NOMO-1 treated with dmso at 0.1 percent for 144 hours (cell line): ENCODE results near the gene CBX8.

Experiments used
- DNase-seq: peaks from one replicate; lab custom pipeline; 2025; ENCODE audit not compliant: unreplicated experiment; lab: John Stamatoyannopoulos, UW

The CBX8 gene

GRCh38 chr17:79794659-79795511 is 2.0 kb downstream of the CBX8 start:
- DNase-seq, result no peak

GRCh38 chr17:79793924-79794304 is 3.0 kb downstream of the CBX8 start:
- DNase-seq, result no peak

- no peak for DNase-seq
Observed at GRCh38 chr17:79792984-79793923, 3.6 kb downstream of the CBX8 start.

GRCh38 chr17:79792341-79792871 is 4.5 kb downstream of the CBX8 start:
- no peak for DNase-seq

- DNase-seq, result no peak
Observed at GRCh38 chr17:79791735-79792161, 5.1 kb downstream of the CBX8 start.

- no peak for DNase-seq
Observed at GRCh38 chr17:79790805-79791734, 5.8 kb downstream of the CBX8 start.

GRCh38 chr17:79789943-79790804 is 6.7 kb downstream of the CBX8 start:
- no peak for DNase-seq

GRCh38 chr17:79788989-79789942 is 7.6 kb downstream of the CBX8 start:
- no peak for DNase-seq

GRCh38 chr17:79788455-79788854 is 8.4 kb downstream of the CBX8 start:
- no peak for DNase-seq

GRCh38 chr17:79786930-79787643 is 9.8 kb downstream of the CBX8 start:
- DNase-seq, result no peak

- DNase-seq, result no peak
Observed at GRCh38 chr17:79785900-79786810, 10.7 kb downstream of the CBX8 start.

GRCh38 chr17:79785017-79785899 is 11.6 kb downstream of the CBX8 start:
- no peak for DNase-seq

GRCh38 chr17:79784353-79785016 is 12.4 kb downstream of the CBX8 start:
- DNase-seq, result no peak

GRCh38 chr17:79783891-79784290 is 13.0 kb downstream of the CBX8 start:
- DNase-seq, result no peak
